Natural killer cell (primary cell): ENCODE data around the gene SHISA6. TPM values are rescaled to one million over a fixed set of nuclear protein-coding genes. Genes with fewer than 3 reads are reported as not detected.

Experiments
- ATAC-seq, 3 donors: fragments of 150-1000 bp in 2 of 3; fragments of 200-7000 bp in 1 of 3; cut with Tn5 transposase; 1 replicate in 1 of 3; 2 replicates in 2 of 3; pipeline ENCODE4 v1.10.0; 2021; ENCODE audit warnings: mild to moderate bottlenecking in 2 of 3, moderate library complexity in 2 of 3
- DNase-seq, 2 donors: peaks; one replicate each; pipeline versions ENCODE4 v3.0.0 to v3.0.0-alpha.2; 2013 to 2021; ENCODE audit warnings: mixed read lengths in 1 of 2
- H3K27ac ChIP-seq: one replicate; pipeline ENCODE4 v1.5.1; 2013; ENCODE audit warnings: mild to moderate bottlenecking, low read length
- H3K27me3 ChIP-seq: one replicate; pipeline ENCODE4 v1.6.1; 2013; ENCODE audit warnings: low read length; ENCODE audit not compliant: control insufficient read depth, insufficient read depth
- H3K36me3 ChIP-seq: one replicate; pipeline ENCODE4 v1.6.1; 2013; ENCODE audit warnings: low read length; ENCODE audit not compliant: control insufficient read depth, insufficient read depth
- H3K4me1 ChIP-seq: one replicate; pipeline ENCODE4 v1.6.1; 2013; ENCODE audit warnings: low read length; ENCODE audit not compliant: control insufficient read depth, insufficient read depth
- H3K4me3 ChIP-seq: one replicate; pipeline ENCODE4 v1.5.1; 2013; ENCODE audit warnings: low read length
- H3K9me3 ChIP-seq: one replicate; pipeline ENCODE4 v1.6.1; 2013; ENCODE audit warnings: low read length; ENCODE audit not compliant: control insufficient read depth, insufficient read depth
- H3K27ac Mint-ChIP-seq, 2 donors: one replicate each; pipeline ENCODE4 v1.8.0; 2022; ENCODE audit warnings: mild to moderate bottlenecking in 2 of 2, mixed read lengths in 2 of 2, moderate library complexity in 1 of 2
- H3K27me3 Mint-ChIP-seq, 2 donors: one replicate each; pipeline ENCODE4 v1.8.0; 2022; ENCODE audit warnings: low read depth in 2 of 2, mixed read lengths in 2 of 2
- H3K36me3 Mint-ChIP-seq: one replicate; pipeline ENCODE4 v1.8.0; 2022; ENCODE audit warnings: mixed read lengths
- H3K4me1 Mint-ChIP-seq, 2 donors: one replicate each; pipeline ENCODE4 v1.8.0; 2022; ENCODE audit warnings: mixed read lengths in 2 of 2
- H3K4me3 Mint-ChIP-seq: one replicate; pipeline ENCODE4 v1.8.0; 2022; ENCODE audit warnings: mild to moderate bottlenecking, moderate library complexity, mixed read lengths
- H3K9me3 Mint-ChIP-seq, 2 donors: one replicate each; pipeline ENCODE4 v1.8.0; 2022; ENCODE audit warnings: mixed read lengths in 2 of 2
- CTCF ChIP-seq: fragments of 200-600 bp; IDR thresholded peaks from one replicate; pipeline ENCODE4 v1.8.0; 2022; ENCODE audit warnings: antibody characterized with exemption
- WGBS: methylation state at CpG from one replicate; pipeline ENCODE4 v1.1.7; 2013; ENCODE audit warnings: missing lambda C conversion rate; ENCODE audit not compliant: insufficient coverage; 5-methylcytosine and 5-hydroxymethylcytosine counted together
- intact Hi-C: fragments of 100-400 bp; cut with micrococcal nuclease; formaldehyde crosslinking; loops from one replicate; pipeline ENCODE4 v1.14.2; 2022
- total RNA-seq, 4 donors: library from RNA; stranded (reverse); fragments of 120-200 nt in 1 of 4; gene quantifications; one replicate each; pipeline versions ENCODE4 v1.2.3 to v1.2.4, GENCODE V29; 2013 to 2022

The SHISA6 gene
- total RNA-seq, 3 donors from 2014 or later (not counting 1 experiment from before 2014, with no cell fraction given), result not detected

- intact Hi-C loops, result no loop called here
- ATAC-seq, result no peak
- Mint-ChIP-seq H3K4me3 (no peak overlapping the region), H3K36me3 (no peaks in the 10 kb centered on the region), H3K4me1 (no peaks in the 10 kb centered on the region), H3K27ac (no peak overlapping the region), H3K27me3 (no peaks in the 10 kb centered on the region), H3K9me3 (peaks cover 3 to 14% of the 10 kb centered on the region in 2 donors)
- no peak overlapping the region for H3K4me3 ChIP-seq
- H3K36me3 ChIP-seq, result no peaks in the 10 kb centered on the region
- WGBS, result 69% methylated on average over 6 of the region's 6 CpGs
- no peak for TF ChIP-seq CTCF
- peaks cover 22% of the 10 kb centered on the region for H3K9me3 ChIP-seq
- no peak for DNase-seq
- no peaks in the 10 kb centered on the region for H3K27me3 ChIP-seq
- H3K27ac ChIP-seq, result no peak overlapping the region
- H3K4me1 ChIP-seq, result no peaks in the 10 kb centered on the region
Observed at GRCh38 chr17:11388054-11388453, 147.0 kb downstream of the SHISA6 start.

GRCh38 chr17:11389583-11389982, 148.6 kb downstream of the SHISA6 start:
- Mint-ChIP-seq H3K4me3 (no peak overlapping the region), H3K4me1 (no peaks in the 10 kb centered on the region), H3K36me3 (no peaks in the 10 kb centered on the region), H3K9me3 (peaks cover 8 to 15% of the 10 kb centered on the region in 2 donors), H3K27ac (no peak overlapping the region), H3K27me3 (no peaks in the 10 kb centered on the region)
- Histone ChIP-seq H3K4me1 (no peaks in the 10 kb centered on the region), H3K27ac (no peak overlapping the region), H3K4me3 (no peak overlapping the region), H3K27me3 (no peaks in the 10 kb centered on the region), H3K36me3 (no peaks in the 10 kb centered on the region), H3K9me3 (peaks cover 20% of the 10 kb centered on the region)
- no peak for TF ChIP-seq CTCF
- DNase-seq (no peak), ATAC-seq (no peak)
- 76% methylated on average over 2 of the region's 2 CpGs for WGBS
- intact Hi-C loops, result no loop called here

GRCh38 chr17:11391134-11391533, 150.1 kb downstream of the SHISA6 start:
- TF ChIP-seq CTCF, result no peak
- DNase-seq, result no peak

More at GRCh38 chr17:11391134-11391533, 150.1 kb downstream of the SHISA6 start:
- Mint-ChIP-seq H3K27ac (no peak overlapping the region), H3K27me3 (no peaks in the 10 kb centered on the region), H3K9me3 (peaks cover 8 to 13% of the 10 kb centered on the region in 2 donors), H3K4me3 (no peak overlapping the region), H3K4me1 (no peaks in the 10 kb centered on the region), H3K36me3 (no peaks in the 10 kb centered on the region)
- no peak overlapping the region for H3K4me3 ChIP-seq
- intact Hi-C loops, result no loop called here
- no peaks in the 10 kb centered on the region for H3K36me3 ChIP-seq
- H3K4me1 ChIP-seq, result no peaks in the 10 kb centered on the region
- H3K9me3 ChIP-seq, result peaks cover 13% of the 10 kb centered on the region
- H3K27ac ChIP-seq, result no peak overlapping the region
- no peaks in the 10 kb centered on the region for H3K27me3 ChIP-seq
- no peak for ATAC-seq
- 76% methylated on average over 4 of the region's 4 CpGs for WGBS
